LNCAP (cell line): ENCODE results near the gene GIMAP8.

Experiments
- TF ChIP-seq, protein P1 (sequence below): fragments of 450-650 bp; IDR thresholded peaks from 2 replicates; pipeline ENCODE4 v1.5.1; 2017; ENCODE audit warnings: mild to moderate bottlenecking

GIMAP8 gene

DNA sequence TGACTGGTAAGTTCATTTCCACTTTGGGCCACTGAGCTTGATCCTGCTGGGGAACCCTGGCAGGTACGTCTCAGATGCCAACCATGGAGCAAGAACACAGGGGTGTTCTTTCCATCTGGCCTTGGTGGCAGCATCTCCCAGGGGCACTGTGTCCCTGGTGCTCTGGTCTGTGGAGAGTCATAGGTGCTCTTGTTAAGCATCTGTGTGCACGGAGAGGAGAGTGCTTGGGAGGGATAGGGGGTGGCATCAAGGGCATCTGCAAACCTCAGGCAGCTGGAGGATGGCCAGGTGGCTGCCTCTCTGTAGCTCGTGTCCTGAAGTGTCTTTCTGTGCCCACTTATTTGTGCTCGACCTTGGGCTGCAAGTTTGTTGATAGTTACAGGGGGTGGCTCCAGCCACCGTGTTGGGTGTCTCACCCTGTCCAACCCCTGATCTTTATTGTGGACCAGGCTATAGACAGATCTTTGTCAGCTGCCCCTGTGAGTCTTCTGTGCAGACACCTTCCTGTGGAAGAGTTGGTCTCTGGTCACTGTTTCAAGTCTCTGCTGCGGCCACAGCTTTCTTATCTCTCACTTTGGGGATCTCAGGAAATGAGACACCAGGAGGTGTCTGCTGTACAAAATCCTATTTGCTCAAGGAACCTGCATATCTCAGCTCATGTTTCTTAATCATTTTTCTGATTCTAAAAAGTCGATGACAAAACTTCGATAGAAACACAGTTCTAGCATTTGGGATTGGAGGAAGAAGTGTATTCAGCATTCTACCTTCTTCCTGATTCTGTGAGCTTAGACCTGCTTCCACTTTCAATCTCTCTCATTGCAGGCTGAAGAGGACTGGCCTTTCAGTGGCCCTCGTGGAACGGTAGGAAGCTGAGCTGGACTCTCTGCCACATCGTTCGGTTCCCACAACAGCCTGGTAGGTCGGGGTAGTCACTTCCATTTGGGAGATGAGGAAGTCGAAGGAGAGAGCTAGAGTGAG, 17.2 kb upstream of the GIMAP8 start:
- TF ChIP-seq, protein P1, sequence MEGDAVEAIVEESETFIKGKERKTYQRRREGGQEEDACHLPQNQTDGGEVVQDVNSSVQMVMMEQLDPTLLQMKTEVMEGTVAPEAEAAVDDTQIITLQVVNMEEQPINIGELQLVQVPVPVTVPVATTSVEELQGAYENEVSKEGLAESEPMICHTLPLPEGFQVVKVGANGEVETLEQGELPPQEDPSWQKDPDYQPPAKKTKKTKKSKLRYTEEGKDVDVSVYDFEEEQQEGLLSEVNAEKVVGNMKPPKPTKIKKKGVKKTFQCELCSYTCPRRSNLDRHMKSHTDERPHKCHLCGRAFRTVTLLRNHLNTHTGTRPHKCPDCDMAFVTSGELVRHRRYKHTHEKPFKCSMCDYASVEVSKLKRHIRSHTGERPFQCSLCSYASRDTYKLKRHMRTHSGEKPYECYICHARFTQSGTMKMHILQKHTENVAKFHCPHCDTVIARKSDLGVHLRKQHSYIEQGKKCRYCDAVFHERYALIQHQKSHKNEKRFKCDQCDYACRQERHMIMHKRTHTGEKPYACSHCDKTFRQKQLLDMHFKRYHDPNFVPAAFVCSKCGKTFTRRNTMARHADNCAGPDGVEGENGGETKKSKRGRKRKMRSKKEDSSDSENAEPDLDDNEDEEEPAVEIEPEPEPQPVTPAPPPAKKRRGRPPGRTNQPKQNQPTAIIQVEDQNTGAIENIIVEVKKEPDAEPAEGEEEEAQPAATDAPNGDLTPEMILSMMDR, result no peak

DNA sequence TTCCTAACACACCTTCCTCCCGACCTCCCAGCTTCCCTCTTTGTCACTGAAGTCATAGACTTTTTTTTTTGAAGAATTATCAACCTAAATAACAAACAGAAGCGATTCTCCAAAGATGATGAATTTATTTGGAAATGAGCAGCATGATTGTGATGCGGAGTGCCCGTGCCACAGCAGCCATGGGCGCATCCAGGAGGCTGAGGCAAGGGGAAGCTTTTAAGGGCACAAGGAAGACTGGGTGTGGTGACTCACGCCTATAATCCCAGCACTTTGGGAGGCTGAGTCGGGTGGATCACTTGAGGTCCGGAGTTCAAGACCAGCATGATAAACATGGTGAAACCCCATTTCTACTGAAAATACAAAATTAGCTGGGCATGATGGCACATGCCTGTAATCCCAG, 16.2 kb upstream of the GIMAP8 start:
- TF ChIP-seq, protein P1, result no peak

DNA sequence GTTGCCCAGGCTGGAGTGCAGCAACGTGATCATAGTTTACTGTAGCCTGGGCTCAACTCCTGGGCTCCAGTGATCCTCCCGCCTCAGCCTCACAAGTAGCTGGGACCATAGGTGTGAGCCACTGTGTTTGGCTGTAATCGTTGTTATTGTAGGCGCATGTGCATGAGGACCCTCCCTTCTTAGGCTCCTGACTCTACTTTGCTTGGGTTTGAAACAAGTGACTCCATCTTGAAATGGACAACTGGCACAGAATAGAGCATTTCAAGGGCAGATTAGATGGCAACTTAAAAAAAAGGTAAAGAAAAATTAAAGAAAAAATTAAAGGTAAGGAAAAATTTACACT, 15.4 kb upstream of the GIMAP8 start:
- TF ChIP-seq, protein P1, result no peak

DNA sequence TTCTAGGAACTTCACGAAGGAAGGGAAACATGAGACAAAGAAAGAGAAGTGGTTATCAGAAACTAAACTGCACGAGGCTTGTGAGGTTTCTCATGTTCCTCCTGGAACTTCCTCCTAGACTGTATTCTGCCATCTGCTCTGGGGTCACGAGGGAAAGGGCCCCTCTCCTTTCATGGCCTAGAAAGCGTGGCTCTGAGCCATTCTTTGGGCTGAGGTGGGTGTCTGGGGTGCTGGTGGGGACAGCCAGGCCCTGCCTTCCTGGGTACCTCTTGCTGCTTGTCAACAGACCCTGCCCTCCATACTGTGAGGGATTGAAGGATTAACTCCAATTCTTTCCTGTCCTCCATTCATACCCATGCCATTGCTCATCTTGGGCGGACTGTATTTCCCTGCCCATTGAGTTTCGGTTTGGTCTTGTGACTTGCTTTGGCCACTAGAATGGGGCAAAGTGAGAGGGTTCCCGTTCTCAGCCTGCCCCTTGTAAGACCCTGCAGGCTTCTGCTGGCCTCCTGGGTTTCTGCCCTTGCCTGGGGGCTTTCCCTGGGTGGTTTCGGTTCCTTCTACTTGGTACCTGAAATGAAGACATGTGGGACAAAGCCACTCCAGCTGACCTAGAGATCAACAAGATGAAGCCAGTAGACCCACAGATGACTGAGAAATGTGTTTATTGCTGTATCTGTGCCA, 14.9 kb upstream of the GIMAP8 start:
- TF ChIP-seq, protein P1, result no peak

DNA sequence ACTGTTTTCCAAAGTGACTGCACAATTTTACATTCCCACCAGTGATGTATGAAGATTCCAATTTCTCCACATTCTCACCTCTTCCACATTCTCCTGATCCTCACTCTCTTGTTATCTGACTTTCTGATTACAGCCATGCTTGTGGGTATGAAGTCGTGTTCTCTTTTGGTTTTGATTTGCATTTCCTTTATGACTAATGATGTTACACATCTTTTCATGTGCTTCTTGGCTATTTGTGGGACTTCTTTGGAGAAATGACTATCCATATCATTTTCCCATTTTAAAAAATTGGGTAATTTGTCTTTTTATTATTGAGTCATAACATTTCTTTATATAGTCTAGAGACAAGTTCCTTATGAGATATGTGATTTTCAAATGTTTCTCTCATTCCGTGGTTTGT, 10.5 kb upstream of the GIMAP8 start:
- TF ChIP-seq, protein P1, result no peak

DNA sequence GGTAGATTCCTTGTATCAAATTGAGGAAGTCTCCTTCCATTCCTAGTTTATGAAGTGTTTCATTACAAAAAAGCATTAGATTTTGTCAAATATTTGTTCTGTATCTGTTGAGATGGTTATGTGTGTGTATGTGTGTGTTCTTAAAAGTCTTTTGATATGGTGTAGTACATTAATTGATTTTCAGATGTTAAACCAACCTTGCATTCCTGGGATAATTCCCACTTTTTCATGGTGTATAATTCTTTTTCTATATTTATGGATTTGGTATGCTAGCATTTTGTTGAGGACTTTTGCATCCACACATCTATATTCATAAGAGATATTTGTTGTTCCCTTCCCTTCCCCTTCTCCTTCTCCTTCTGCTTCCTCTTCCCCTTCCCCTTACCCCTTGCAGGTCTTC, 8.9 kb upstream of the GIMAP8 start:
- TF ChIP-seq, protein P1, result no peak

DNA sequence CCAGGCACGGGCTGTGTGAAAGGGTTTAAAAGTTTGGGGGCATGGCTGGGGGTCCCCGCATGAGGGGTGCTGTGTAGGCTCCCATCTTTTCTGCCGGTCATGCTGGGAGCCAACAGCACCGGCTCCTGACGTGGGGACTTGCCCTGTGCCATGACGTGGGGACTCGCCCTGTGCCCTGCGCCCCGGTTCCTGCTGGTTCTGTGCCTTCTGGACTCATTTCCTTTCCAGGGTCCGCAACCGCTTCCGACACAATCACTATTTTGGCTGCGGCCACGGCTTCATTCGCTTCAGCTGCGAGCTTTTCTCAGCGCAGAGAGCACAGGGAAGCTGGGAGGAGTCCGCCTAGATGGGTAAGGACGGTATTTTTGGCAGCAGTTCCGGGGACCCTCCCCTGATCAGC, 7.6 kb upstream of the GIMAP8 start:
- TF ChIP-seq, protein P1, result no peak
